Fibroblast of skin of left quadriceps (primary cell): ENCODE measurements around the gene TMOD1.
A peak's percentile ranks its signal among the peaks of the same experiment; 100 is the strongest.
"Not testable (repeated sequence)": the region's sequence is repeated elsewhere in the genome, so short reads cannot be mapped to it uniquely, and the experiment has no call there.

Source experiments
- DNase-seq, 2 experiments: peaks; one replicate each; pipeline ENCODE4 v3.0.0-alpha.2; 2013; ENCODE audit warnings: low read depth in 2 of 2

TMOD1 gene

GRCh38 chr9:97501177-97501971 lies at the start of gene TMOD1:
Gene TMOD1, plus strand, starts transcription at chr9:97501666. Its CDS starts 22,523 bp downstream, at chr9:97524189.
- no peak for DNase-seq

- not testable (repeated sequence) for DNase-seq
Measured at GRCh38 chr9:97453573-97453972, 47.9 kb upstream of the TMOD1 start.

- not testable (repeated sequence) for DNase-seq
Measured at GRCh38 chr9:97456841-97457240, 44.6 kb upstream of the TMOD1 start.

GRCh38 chr9:97459326-97459725 lies 42.1 kb upstream of the TMOD1 start:
- no peak for DNase-seq

GRCh38 chr9:97462159-97462558 lies 39.3 kb upstream of the TMOD1 start:
- DNase-seq = no peak

GRCh38 chr9:97462914-97463313 lies 38.6 kb upstream of the TMOD1 start:
- DNase-seq = no peak

GRCh38 chr9:97468658-97469448 lies 32.6 kb upstream of the TMOD1 start:
- DNase-seq = peak; percentile 12 to 15

GRCh38 chr9:97470076-97470475 lies 31.4 kb upstream of the TMOD1 start:
- DNase-seq = no peak

GRCh38 chr9:97473717-97474116 lies 27.7 kb upstream of the TMOD1 start:
- DNase-seq = no peak

- DNase-seq = no peak
Measured at GRCh38 chr9:97474372-97474925, 27.0 kb upstream of the TMOD1 start.

GRCh38 chr9:97475059-97475458 lies 26.4 kb upstream of the TMOD1 start:
- DNase-seq = peak; percentile 21 to 23

GRCh38 chr9:97478301-97478981 lies 23.0 kb upstream of the TMOD1 start:
- DNase-seq = no peak

GRCh38 chr9:97479496-97480159 lies 21.8 kb upstream of the TMOD1 start:
- no peak for DNase-seq

- DNase-seq = no peak
Measured at GRCh38 chr9:97480174-97480573, 21.3 kb upstream of the TMOD1 start.

- peak; percentile 21 to 29 for DNase-seq
Measured at GRCh38 chr9:97480749-97481148, 20.7 kb upstream of the TMOD1 start.

- DNase-seq = no peak
Measured at GRCh38 chr9:97484134-97484533, 17.3 kb upstream of the TMOD1 start.

GRCh38 chr9:97487107-97487506 lies 14.4 kb upstream of the TMOD1 start:
- DNase-seq = no peak

GRCh38 chr9:97487861-97488260 lies 13.6 kb upstream of the TMOD1 start:
- no peak for DNase-seq

GRCh38 chr9:97491216-97491999 lies 10.1 kb upstream of the TMOD1 start:
- no peak for DNase-seq

GRCh38 chr9:97497558-97498375 lies 3.7 kb upstream of the TMOD1 start:
- not testable (repeated sequence) for DNase-seq
